Measurements from ENCODE around the gene UCK2. TPM values are rescaled to one million over a fixed set of nuclear protein-coding genes. Genes with fewer than 3 reads are reported as not detected.

Gene UCK2
- total RNA-seq, 1 donor from 2014 or later = 19.6 TPM

- ATAC-seq (ENCODE audit: low read depth) (no peak), DNase-seq (no peak)
- no peak for TF ChIP-seq CTCF (IDR thresholded peaks at IDR 0.05)
- intact Hi-C loops (cut with micrococcal nuclease) = no loop called here
- H3K27me3 Mint-ChIP-seq = no peaks in the 10 kb centered on the region
- no peak overlapping the region for H3K4me3 Mint-ChIP-seq
- peaks cover 37% of the 10 kb centered on the region for H3K4me1 Mint-ChIP-seq
- no peaks in the 10 kb centered on the region for H3K9me3 Mint-ChIP-seq
- H3K27ac Mint-ChIP-seq = no peak overlapping the region
- ChIA-PET CTCF (no interaction called here), POLR2A (interaction anchor here (0.6 kb wide), 1 partner anchor 90 kb away, joined by 4 read pairs; no protein-coding TSS in a partner anchor)
- H3K36me3 Mint-ChIP-seq (ENCODE audit: low read depth) = no peaks in the 10 kb centered on the region
Observed at GRCh38 chr1:165856021-165856420, 28.6 kb downstream of the UCK2 start.

- H3K27me3 Mint-ChIP-seq = no peaks in the 10 kb centered on the region
- CTCF ChIA-PET = no interaction called here
- H3K4me3 Mint-ChIP-seq = no peak overlapping the region
- ATAC-seq (ENCODE audit: low read depth) = no peak
- no peak overlapping the region for H3K27ac Mint-ChIP-seq
- no peaks in the 10 kb centered on the region for H3K36me3 Mint-ChIP-seq (ENCODE audit: low read depth)
- TF ChIP-seq CTCF (IDR thresholded peaks at IDR 0.05) = no peak
- POLR2A ChIA-PET = no interaction called here
- intact Hi-C loops (cut with micrococcal nuclease) = no loop called here
- H3K4me1 Mint-ChIP-seq = peaks cover 32% of the 10 kb centered on the region
- H3K9me3 Mint-ChIP-seq = no peaks in the 10 kb centered on the region
- no peak for DNase-seq
Observed at GRCh38 chr1:165856606-165857005, 29.2 kb downstream of the UCK2 start.

GRCh38 chr1:165857046-165857801, 29.8 kb downstream of the UCK2 start:
- ChIA-PET CTCF (no interaction called here), POLR2A (no interaction called here)
- no peak for ATAC-seq (ENCODE audit: low read depth)
- intact Hi-C loops (cut with micrococcal nuclease) = no loop called here
- peaks cover 32% of the 10 kb centered on the region for H3K4me1 Mint-ChIP-seq
- H3K9me3 Mint-ChIP-seq = no peaks in the 10 kb centered on the region
- DNase-seq = no peak
- H3K36me3 Mint-ChIP-seq (ENCODE audit: low read depth) = no peaks in the 10 kb centered on the region
- H3K27me3 Mint-ChIP-seq = no peaks in the 10 kb centered on the region
- no peak for TF ChIP-seq CTCF (IDR thresholded peaks at IDR 0.05)
- no peak overlapping the region for H3K4me3 Mint-ChIP-seq
- no peak overlapping the region for H3K27ac Mint-ChIP-seq

GRCh38 chr1:165858364-165858823, 31.0 kb downstream of the UCK2 start:
- ATAC-seq (ENCODE audit: low read depth) (no peak), DNase-seq (no peak)
- Mint-ChIP-seq H3K27ac (no peak overlapping the region), H3K4me1 (peaks cover 32% of the 10 kb centered on the region), H3K36me3 (ENCODE audit: low read depth) (no peaks in the 10 kb centered on the region), H3K4me3 (no peak overlapping the region), H3K27me3 (no peaks in the 10 kb centered on the region), H3K9me3 (no peaks in the 10 kb centered on the region)
- POLR2A ChIA-PET = no interaction called here
- CTCF ChIA-PET = no interaction called here
- TF ChIP-seq CTCF (IDR thresholded peaks at IDR 0.05) = no peak
- intact Hi-C loops (cut with micrococcal nuclease) = no loop called here

- Mint-ChIP-seq H3K36me3 (ENCODE audit: low read depth) (no peaks in the 10 kb centered on the region), H3K4me3 (no peak overlapping the region), H3K4me1 (peaks cover 24% of the 10 kb centered on the region), H3K9me3 (no peaks in the 10 kb centered on the region), H3K27ac (no peak overlapping the region), H3K27me3 (no peaks in the 10 kb centered on the region)
- ATAC-seq (ENCODE audit: low read depth) = no peak
- POLR2A ChIA-PET = no interaction called here
- DNase-seq = no peak
- CTCF ChIA-PET = no interaction called here
- TF ChIP-seq CTCF (IDR thresholded peaks at IDR 0.05) = no peak
- intact Hi-C loops (cut with micrococcal nuclease) = no loop called here
Observed at GRCh38 chr1:165858967-165859845, 31.8 kb downstream of the UCK2 start.
